Activated gamma-delta T cell treated with Interleukin-2 at 50 U/mL for 16 hours (primary cell): Measurements from ENCODE around the gene ANKRD31.

Experiments used
- DNase-seq: peaks from one replicate; pipeline ENCODE4 v3.0.0-alpha.2; 2020

Gene ANKRD31

GRCh38 chr5:75054134-75054930 lies 182.3 kb downstream of the ANKRD31 start:
- DNase-seq = no peak

GRCh38 chr5:75053304-75054133 lies 183.2 kb downstream of the ANKRD31 start:
- DNase-seq = peak; percentile 32

- DNase-seq = no peak
These were observed 183.7 kb downstream of the ANKRD31 start for GRCh38 chr5:75053054-75053303.

- peak; percentile 40 for DNase-seq
These were observed 184.3 kb downstream of the ANKRD31 start, which contains the start of gene GCNT4 for GRCh38 chr5:75052192-75053053. Gene GCNT4 (minus strand): TSS chr5:75052558. CDS start chr5:75030037, 22,521 bp downstream.

- DNase-seq = peak; percentile 4
These were observed 185.4 kb downstream of the ANKRD31 start for GRCh38 chr5:75051217-75051751.

GRCh38 chr5:75050415-75050814 lies 186.3 kb downstream of the ANKRD31 start:
- DNase-seq = no peak

- peak; percentile 59 for DNase-seq
These were observed 187.0 kb downstream of the ANKRD31 start for GRCh38 chr5:75049456-75050351.

GRCh38 chr5:75048457-75048953 lies 188.2 kb downstream of the ANKRD31 start:
- DNase-seq = no peak

GRCh38 chr5:75047356-75047755 lies 189.3 kb downstream of the ANKRD31 start:
- no peak for DNase-seq

- DNase-seq = no peak
These were observed 190.1 kb downstream of the ANKRD31 start for GRCh38 chr5:75046366-75047142.

GRCh38 chr5:75045071-75045470 lies 191.6 kb downstream of the ANKRD31 start:
- DNase-seq = no peak

GRCh38 chr5:75044406-75044805 lies 192.3 kb downstream of the ANKRD31 start:
- DNase-seq = no peak

GRCh38 chr5:75043633-75044264 lies 192.9 kb downstream of the ANKRD31 start:
- no peak for DNase-seq

GRCh38 chr5:75042522-75042921 lies 194.2 kb downstream of the ANKRD31 start:
- DNase-seq = no peak

GRCh38 chr5:75040973-75041372 lies 195.7 kb downstream of the ANKRD31 start:
- no peak for DNase-seq

GRCh38 chr5:75037106-75037505 lies 199.6 kb downstream of the ANKRD31 start:
- DNase-seq = no peak

GRCh38 chr5:75034137-75034739 lies 202.4 kb downstream of the ANKRD31 start:
- DNase-seq = peak; percentile 51

GRCh38 chr5:75031366-75031765 lies 205.3 kb downstream of the ANKRD31 start:
- no peak for DNase-seq

- no peak for DNase-seq
These were observed 208.6 kb downstream of the ANKRD31 start for GRCh38 chr5:75028090-75028489.
